Renal cortex interstitium (tissue), 11 donors: ENCODE measurements around the gene RHBDF1. TPM values are rescaled to one million over a fixed set of nuclear protein-coding genes. Genes with fewer than 3 reads are reported as not detected.

Experiments used
- DNase-seq, 11 donors: peaks; one replicate each; pipeline ENCODE4 v3.0.0-alpha.2; 2013; ENCODE audit warnings: low read depth in 9 of 11, low spot score in 4 of 11; ENCODE audit errors: extremely low read depth in 1 of 11
- polyA plus RNA-seq, 3 donors: library from polyadenylated mRNA; unstranded; fragments of 120-200 nt; gene quantifications; one replicate each; pipeline ENCODE4 v1.2.1, GENCODE V29; 2013; ENCODE audit not compliant: insufficient read length in 3 of 3

Gene RHBDF1
- polyA plus RNA-seq, 3 donors = 22.0 to 30.6 (median 25.7) TPM

DNA sequence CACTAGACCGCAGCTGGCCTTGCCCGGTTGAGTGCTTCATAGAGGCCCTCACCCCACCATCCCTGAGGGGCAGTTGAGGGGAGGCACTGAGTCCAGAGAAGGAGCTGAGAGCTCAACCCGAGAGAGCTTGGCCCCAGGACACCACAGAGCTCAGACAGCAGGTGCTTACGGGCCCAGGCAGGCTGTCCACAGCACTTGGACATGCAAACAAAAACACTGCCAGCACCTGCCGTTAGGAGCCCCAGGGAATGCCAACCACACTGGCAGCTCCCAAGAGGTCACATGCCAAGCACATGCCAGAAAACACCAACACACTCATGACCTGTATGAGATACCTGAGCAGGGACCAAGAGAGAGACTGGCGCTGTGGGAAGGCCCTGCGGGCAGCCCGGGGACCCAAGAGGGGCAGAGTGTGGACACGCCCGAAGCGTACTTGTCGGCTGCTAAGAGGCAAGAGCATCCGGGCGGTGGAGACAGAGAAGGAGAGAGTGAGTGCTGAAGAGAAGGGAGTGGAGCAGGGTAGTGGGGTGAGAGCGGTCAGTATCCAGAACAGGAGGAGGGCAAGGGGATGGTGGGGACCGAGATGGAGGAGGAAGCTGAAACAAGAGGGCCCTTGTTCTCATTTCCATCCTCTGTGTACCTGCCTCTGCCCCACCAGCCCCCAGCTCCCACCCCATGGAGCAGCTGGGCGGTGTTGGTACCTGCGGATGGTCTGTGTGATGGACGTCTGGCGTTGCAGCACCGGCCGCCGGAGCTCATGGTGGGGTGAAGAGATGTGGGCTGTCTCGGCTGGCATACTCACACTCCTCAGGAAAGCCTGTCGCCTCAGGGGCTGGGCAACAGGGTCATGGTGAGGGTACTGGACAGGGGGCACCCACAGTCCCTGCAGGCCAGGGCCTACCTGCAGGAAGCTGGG lies 8.2 kb downstream of the RHBDF1 start:
- DNase-seq = no peak

DNA sequence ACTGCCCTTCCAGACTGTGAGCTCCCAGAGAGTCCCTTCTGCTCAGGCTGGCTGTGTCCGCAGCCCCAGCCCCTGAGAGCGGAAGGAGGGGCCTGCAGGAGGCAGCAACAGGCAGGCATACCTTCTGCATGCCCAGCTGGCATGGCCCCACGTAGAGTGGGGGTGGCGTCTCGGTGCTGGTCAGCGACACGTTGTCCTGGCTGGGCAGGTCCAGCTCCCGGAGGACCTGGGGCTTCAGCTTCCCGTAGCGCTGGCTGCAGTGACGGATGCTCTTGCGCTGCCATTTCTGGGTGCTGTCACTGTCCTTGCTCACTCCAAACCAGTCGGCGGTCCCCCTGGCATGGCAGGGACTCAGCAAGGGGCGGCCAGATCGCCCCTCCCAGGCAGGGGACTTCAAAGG lies 9.0 kb downstream of the RHBDF1 start:
- DNase-seq = no peak

DNA sequence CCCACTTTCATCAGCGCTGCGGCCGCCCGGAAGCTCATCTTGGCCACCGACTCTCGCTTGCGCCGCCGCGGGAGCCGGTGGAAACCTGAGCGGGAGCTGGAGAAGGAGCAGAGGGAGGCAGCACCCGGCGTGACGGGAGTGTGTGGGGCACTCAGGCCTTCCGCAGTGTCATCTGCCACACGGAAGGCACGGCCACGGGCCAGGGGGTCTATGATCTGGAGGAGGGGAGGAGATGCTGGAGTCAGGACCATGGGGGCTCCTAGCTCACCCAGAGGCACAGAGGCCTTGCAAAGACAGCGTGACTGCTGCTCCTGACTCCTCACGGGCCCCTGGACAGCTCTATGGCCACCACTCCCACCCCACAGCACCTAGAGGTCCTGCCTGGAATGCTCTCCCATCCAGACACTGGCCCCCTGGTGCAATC lies 9.5 kb downstream of the RHBDF1 start:
- no peak for DNase-seq

DNA sequence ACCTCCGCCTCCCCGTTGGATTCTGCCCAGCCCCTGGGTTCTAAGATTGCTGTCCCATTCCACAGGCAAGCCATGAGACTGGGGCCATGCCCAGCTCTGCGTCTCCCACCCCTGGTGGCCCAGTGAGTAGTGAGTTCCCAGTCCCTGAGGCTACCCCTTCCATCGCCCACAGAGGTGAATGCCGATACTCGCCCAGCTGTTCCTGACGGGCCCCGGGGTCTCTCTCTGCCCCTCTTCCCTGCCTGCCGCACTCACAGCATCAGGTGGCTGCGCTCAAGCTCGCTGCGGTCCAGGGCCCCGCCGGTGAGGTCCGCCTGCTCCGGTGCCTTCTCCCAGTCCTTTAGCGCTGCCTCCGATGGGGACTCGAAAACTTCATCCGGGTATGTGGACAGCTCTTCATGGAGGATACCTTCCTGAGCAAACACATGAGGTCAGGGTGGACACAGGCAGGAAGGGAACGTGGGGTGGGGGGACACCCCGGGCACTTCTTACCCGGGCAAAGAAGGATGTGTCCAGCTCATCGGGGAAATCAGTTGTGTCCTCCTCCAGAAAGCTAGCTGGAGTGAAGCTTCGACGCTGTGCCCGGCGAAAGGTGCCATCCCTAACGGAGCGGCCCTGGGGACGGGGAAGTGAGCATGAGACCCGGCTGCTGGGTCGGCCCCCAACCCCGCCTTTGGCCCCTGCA lies 10.0 kb downstream of the RHBDF1 start:
- DNase-seq = no peak

DNA sequence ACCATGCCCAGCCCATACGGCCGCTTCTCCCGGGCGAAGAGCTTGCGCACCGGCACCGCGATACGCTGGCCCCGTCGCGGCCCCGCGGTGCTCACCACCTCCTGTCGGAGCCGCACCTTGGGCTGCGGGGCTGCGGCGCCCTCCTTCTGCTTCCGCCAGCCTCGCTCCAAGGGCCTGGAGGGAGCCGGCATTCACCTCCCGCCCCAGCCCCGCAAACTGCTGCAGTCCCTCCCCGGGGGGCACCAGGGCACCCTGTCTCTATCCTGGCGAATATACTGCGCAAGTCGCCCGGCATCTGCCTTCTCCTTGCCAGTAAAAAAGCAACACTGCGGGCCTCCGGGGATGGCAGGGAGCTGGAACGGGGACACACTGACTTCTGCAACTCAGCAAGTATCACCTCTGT lies 10.6 kb downstream of the RHBDF1 start:
- DNase-seq = no peak

DNA sequence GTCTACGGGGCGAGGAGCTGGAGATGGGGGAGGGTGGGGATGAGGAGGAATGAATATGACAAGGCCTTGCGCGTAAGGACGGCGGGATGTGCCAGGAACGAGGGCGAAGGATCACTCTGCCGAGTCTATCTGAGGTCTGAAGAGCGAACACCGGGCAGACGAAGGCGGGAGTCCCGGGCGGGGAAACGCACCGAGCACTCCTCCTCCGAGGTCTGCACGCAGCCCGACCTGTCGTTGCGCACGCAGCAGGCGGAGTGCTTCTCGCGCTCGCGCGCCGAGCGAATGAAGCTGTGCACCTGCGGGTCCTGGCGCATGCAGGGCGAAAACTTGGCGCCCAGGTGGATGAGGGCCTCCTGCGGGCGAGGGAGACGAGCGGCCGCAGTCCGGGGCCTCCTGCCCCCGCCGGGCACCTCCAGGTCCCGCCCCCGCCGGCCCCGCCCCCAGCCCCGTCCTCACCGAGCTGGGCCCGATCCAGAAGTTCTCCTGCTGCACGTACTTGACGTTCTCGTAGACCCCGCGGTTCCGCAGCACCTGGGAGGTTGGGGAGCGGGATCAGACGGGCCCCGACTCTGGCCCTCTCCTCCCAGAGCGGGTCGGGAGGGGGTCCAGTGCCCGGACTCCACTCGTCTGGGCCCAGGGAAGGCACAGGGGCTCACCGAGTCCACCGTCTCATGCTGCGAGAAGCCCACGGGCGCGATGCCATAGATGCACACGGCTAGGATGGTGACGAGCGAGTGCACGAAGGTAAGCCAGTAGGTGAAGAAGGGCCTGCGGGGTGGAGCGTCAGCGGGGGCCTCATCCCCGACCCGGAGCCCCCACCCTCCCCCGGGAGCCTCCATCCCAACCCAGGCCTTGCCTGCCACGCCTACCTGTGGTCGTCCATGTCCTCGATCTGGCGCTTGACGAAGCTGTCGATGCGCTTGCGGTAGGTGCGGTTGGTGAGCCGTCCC lies 11.2 kb downstream of the RHBDF1 start:
- no peak for DNase-seq

DNA sequence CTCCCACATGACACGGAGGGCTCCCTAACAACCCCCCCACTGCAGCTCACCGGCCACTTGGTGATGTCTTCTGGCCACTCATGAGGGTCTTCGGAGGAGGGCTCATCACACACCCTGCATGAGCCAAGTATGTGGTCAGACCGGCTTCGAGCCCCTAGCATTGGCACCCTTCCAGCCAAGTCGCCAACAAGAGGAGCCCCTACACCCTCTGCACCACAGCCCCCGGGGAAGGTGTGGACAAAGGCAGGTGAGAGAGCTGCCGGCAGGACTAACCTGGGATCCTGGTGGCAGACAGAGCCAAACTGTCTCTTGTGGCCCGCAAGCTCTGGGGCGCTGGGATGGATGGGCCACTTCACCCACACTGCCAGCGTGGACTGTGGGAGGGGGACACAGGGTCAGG lies 12.3 kb downstream of the RHBDF1 start:
- DNase-seq = no peak

DNA sequence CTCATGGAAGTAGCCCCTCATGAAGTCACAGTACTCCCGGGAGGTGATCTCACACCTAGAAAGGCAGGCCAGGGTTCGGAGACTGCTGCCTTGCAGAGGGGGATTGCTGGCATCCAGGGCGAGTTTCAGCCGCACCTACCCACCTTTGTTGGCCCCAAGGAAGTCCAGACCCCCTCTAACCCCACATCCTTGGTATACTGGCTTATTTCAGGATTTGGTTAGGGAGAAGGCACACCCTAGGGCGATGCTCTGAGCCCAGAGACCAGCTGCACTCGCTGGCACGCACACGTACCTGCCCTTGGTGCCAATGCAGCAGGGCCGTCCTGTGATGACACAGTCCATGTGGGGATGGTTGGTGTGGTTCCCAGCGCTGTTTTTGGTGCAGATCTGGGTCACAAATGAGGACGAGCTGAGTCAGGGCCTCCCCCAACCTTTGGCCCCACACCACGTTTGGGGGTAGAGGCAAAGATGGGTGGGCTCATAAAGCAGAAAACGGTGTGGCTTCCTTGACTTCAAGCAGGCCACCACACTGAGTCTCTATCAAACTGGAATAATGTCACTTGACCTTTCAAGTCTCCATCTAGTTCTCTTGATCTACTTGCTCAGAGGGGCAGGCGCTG lies 12.9 kb downstream of the RHBDF1 start:
- no peak for DNase-seq

DNA sequence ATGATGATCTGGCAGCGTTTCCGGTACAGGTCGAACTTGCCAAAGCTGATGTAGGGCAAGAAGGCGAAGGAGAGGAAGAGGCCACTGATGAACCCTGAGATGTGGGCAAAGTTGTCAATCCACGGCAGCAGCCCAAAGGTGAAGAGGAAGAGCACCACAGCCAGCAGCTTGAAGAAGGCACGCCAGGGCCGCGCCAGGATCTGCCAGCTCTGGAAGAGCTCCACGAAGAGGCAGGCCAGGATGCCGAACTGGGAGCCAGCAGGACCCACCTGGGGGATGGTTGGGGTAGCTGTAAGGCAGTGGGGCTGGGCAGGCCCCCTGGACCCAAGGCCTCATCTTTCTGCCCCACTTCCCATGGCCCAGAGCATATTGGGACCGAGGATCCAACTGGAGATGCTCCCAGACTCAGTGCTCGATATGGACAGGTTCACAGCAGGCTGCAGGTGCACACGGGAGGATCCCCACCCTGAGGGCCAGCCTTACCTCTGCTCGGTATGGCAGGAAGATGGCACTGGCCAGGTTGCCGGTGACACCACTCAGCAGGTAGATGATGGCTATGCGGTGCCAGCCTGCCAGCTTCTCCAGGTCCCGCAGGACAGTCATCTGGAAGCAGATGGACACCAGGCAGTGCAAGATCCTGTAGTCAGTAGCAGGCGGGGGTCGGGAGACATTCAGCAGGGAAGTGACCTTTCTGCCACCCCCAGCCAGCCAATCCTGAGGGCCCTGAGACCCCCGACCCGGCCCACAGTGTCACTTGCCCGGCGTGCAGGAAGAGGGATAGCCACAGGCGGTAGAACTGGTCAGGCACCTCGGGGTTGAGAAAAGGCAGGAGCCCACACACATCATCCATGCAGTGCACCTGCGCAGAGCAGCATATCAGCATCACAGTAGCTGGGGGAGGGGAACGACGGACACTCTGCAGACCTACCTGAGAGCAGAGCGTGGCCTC lies 13.7 kb downstream of the RHBDF1 start:
- DNase-seq = no peak

DNA sequence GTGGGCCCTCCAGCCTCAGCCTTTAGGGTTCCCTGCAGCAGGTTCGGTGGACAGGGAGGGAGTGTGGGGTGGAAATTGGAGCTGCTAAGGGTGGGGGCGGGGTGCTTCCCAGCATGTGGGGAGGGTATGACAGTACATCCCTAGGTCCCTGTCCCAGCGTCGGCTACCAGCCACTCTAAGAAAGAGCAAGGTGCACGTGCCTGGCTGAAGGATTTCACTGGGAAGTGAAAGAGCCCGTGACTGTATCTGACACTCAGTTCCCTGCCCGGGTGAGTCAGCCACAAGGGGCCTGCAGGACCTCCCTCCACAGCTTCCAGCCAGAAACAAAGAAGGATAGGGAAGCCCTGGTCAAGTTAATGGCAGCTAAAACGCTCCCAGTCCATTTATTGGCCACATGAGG lies 14.7 kb downstream of the RHBDF1 start:
- DNase-seq = no peak

DNA sequence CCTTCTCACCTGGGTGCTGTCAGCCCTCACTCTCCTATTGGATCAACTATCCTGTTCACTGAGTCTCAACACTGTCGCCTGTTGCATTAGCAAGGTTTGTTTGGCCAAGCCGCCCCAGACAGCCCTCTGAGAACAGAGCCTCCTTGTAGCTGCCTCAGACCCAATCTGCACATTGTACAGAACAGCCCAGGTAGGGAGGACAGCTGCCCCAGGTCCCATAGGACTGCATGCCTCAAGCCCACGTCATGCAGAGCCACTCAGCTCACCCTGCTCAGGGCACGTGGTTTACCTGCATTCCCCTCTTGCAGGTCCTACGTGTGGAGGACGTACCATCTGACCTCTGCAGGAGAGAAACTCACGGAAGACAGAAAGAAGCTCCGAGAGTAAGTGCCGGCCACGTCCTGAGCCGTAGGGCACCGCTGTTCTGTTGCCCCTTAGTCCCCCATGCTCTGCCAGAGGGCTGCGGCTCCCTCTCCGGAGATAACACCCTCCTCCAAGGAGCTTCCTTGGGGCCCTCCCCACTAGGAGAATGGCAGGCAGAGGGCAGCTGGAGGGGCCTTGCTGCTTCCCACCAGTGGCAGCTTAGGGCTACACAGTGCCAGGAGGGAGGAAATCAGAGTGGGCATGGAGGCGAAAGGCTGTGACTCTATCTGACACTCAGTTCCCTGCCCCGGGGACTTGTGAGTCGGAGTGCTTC lies 16.1 kb downstream of the RHBDF1 start:
- no peak for DNase-seq

DNA sequence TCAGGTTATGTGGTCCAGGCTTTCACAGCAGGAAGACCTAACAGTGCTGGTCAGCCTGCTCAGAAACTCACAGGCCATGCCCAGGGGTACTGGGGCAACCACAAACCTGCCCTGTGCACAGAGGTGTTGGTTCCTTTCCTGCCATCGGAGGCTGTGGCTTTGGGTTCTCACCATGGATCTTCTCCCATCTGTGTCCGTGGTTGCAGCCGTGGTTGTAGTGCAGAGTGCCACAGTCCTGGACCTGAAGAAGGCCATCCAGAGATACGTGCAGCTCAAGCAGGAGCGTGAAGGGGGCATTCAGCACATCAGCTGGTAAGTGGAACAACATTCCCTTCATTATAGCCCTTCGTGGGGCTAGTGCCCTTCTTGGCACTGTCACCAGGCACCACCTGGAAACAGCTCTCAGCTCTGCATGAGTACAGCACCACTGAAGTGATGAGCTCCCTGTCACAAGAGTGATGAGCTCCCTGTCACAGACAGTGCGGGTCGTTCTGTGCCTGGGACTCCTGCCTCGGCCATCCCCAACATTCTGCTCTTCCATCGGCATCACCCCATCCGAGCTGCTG lies 16.8 kb downstream of the RHBDF1 start:
- no peak for DNase-seq

DNA sequence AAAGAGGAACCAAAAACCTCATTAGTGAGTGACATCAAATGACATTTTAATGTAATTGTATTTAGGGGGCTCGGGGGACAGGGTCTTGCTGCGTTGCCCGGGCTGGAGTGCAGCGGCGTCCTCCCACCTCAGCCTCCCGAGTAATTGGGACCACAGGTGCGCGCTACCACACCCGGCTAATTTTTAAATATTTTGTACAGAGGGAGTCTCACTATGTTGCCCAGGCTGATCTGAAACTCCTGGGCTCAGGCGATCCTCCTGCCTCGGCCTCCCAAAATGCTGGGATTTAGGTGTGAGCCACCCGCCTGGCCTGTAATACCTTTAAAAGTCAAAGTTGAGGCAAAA lies 18.2 kb downstream of the RHBDF1 start:
- DNase-seq = no peak

DNA sequence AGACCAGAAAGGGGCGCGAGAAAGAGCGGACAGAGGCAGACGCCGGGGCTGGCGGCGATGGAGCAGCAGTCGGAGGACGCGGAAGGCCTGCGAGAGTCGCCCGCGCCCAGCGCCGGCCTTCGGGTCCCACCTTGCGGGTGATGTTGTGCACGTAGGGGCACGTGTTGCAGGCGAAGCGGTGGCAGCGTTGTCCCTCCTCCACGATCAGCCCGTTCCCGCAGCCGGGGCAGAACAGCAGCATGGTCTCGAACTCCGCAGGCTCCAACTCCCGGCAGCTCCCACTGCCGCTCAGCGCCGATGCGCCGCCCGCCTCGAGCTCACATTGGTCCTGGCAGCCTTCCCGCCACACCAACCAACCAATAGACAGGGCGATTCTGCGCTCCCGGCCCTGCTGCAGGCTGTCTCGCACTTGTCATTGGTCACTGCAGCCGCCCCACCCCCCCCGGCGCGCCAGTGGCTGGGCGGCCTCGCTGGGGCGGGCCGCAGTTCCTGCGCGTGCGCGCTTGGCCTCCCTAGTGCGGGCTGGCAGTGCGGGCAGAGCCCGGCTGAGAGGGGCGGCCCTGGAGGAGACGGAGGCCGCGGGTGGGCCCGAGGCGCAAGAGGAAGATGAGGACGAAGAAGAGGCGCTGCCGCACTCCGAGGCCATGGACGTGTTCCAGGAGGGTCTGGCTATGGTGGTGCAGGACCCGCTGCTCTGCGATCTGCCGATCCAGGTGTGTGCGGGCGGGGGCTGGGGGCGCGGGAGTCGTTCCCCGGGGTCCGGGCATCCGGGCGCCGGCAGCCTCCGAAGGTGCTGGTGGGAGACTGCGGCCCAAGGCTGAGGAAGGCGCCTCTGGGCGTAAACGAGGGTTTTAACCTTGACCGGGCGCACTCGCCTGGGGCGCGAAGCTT lies 18.8 kb downstream of the RHBDF1 start, which contains the start of the genes POLR3K and SNRNP25:
TSS of gene POLR3K (minus strand) at position 263 of the 891 bp plus-strand sequence. CDS start at position 241, 22 bp downstream.
TSS of gene SNRNP25 (plus strand) at position 483 of the 891 bp plus-strand sequence. CDS start at position 672, 189 bp downstream.
- peak; percentile 83 to 97 (median 94) for DNase-seq

DNA sequence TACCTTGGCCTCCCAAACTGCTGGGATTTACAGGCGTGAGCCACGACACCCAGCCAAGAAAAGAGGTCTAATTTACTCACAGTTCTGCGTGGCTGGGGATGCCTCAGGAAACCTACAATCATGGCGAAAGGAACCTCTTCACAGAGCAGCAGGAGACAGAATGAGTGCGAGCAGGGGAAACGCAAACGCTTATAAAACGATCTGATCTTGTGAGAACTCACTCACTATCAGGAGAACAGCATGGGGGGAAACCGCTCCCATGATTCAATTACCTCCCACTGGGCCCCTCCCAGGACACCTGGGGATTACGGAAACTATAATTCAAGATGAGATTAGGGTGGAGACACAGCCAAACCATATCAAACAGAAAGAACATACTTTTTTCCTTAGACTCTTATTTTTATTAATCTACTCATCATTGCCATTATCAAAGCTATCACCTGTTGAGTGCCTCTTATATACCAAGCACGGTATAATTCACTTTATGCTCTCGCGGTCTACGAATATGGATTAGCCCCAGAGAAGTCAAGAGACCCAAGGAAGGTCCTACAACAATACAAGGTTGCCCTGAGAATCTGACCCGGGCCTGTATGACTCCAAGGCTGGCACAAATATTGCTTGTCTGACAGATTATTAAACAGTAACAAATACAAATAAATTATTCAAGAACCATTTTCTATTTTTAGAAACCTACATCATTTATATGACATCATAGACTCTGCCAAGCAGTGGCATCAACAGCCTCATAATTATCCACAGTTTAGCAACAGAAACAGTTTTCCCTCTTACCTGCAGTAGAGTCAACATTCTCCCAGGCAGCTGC lies 21.5 kb downstream of the RHBDF1 start:
- no peak for DNase-seq
